ENCODE data around the gene LDB3.

- TF ChIP-seq CEBPB (IDR thresholded peaks at IDR 0.05; ENCODE audit: low read depth) (no peak), CTCF (IDR thresholded peaks at IDR 0.05 in 2 of 3, conservative IDR thresholded peaks at IDR 0.05 in 1 of 3; ENCODE audit: borderline replicate concordance in 1 of 3, insufficient read depth in 1 of 3, low read depth in 2 of 3, low read length in 2 of 3) (no peak)
Observed at GRCh38 chr10:86706401-86706841, 38.1 kb downstream of the LDB3 start.

Measured in HCT116 (cell line).